ENCODE data around the gene MLXIP.

MLXIP gene

DNA sequence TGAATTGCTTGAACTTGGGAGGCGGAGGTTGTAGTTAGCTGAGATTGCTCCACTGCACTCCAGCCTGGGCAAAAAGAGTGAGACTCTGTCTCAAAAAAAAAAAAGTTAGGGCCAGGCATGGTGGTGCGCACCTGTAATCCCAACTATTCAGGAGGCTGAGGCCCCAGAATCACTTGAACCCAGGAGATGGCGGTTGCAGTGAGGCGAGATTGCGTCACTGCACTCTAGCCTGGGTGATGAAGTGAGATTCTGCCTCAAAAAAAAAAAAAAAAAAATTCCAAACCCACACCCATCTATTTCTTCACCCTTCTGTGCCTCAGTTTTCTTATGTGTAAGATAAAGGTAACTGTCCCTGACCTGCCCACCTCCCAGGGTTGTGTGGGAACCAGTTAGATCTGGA is 11.0 kb upstream of the MLXIP start:
- Histone ChIP-seq H3K4me3 (ENCODE audit: low read depth in 1 of 2, low read length in 2 of 2) (peak overlapping the region in 1 of 2 donors; percentile 5), H3K4me1 (ENCODE audit: insufficient read depth, low read length) (peaks cover 70% of the 10 kb centered on the region), H3K27me3 (ENCODE audit: control insufficient read depth in 1 of 2, insufficient read depth in 2 of 2, low read length in 2 of 2) (no peaks in the 10 kb centered on the region), H3K9me3 (ENCODE audit: low read length) (no peaks in the 10 kb centered on the region), H3K36me3 (ENCODE audit: insufficient read depth, low read length) (peaks cover 4% of the 10 kb centered on the region), H3K9ac (ENCODE audit: low read length) (no peak overlapping the region), H3K27ac (ENCODE audit: low read depth, low read length) (peak overlapping the region; percentile 83)

DNA sequence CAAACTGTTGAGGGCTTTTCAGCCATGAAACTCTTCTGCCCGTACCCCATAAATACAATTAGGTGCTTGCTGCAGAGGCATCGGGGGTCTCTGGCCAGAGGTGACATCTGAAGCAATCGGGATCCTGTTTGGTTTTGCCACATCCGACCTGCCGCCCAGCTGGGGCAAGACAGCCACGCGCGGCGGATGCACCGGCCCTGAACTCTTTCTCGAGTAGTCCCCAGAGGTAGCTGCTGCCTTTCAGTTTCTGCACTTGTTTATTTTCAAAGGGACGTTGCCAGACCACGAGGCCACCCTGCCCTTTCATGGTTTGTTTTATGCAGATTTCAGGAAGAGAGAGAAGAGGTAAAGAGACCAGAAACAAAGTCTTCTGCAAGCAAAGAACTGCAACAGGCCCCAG is 10.6 kb upstream of the MLXIP start:
- Histone ChIP-seq H3K4me1 (ENCODE audit: insufficient read depth, low read length) (peaks cover 70% of the 10 kb centered on the region), H3K27ac (ENCODE audit: low read depth, low read length) (peak overlapping the region; percentile 83), H3K4me3 (ENCODE audit: low read depth in 1 of 2, low read length in 2 of 2) (peak overlapping the region in 1 of 2 donors; percentile 5), H3K9me3 (ENCODE audit: low read length) (no peaks in the 10 kb centered on the region), H3K36me3 (ENCODE audit: insufficient read depth, low read length) (peaks cover 4% of the 10 kb centered on the region), H3K27me3 (ENCODE audit: control insufficient read depth in 1 of 2, insufficient read depth in 2 of 2, low read length in 2 of 2) (no peaks in the 10 kb centered on the region), H3K9ac (ENCODE audit: low read length) (no peak overlapping the region)

GRCh38 chr12:122072031-122072970 is 6.3 kb upstream of the MLXIP start:
- Histone ChIP-seq H3K4me3 (ENCODE audit: low read depth in 1 of 2, low read length in 2 of 2) (peak overlapping the region in 1 of 2 donors; percentile 37), H3K4me1 (ENCODE audit: insufficient read depth, low read length) (peaks cover 35% of the 10 kb centered on the region)

DNA sequence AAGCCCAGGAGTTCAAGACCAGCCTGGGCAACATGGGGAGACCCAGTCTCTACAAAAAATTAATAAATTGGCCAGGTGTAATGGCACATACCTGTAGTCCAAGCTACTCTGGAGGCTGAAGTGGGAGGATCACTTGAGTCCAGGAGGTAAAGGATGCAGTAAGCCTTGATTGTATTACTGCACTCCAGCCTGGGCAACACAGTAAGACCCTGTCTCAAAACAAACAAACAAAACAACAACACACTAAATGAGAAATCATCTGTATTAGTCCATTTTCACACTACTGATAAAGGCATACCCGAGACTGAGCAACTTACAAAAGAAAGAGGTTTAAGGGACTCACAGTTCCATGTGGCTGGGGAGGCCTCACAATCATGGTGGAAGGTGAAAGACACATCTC is 4.7 kb upstream of the MLXIP start:
- Histone ChIP-seq H3K27ac (ENCODE audit: low read depth, low read length) (no peak overlapping the region), H3K4me1 (ENCODE audit: insufficient read depth, low read length) (peaks cover 28% of the 10 kb centered on the region), H3K9me3 (ENCODE audit: low read length) (no peaks in the 10 kb centered on the region), H3K4me3 (ENCODE audit: low read depth in 1 of 2, low read length in 2 of 2) (no peak overlapping the region), H3K36me3 (ENCODE audit: insufficient read depth, low read length) (peaks cover 4% of the 10 kb centered on the region), H3K27me3 (ENCODE audit: control insufficient read depth in 1 of 2, insufficient read depth in 2 of 2, low read length in 2 of 2) (no peaks in the 10 kb centered on the region), H3K9ac (ENCODE audit: low read length) (no peak overlapping the region)

More at GRCh38 chr12:122072031-122072970, 6.3 kb upstream of the MLXIP start:
- Histone ChIP-seq H3K27ac (ENCODE audit: low read depth, low read length) (peak overlapping the region; percentile 92), H3K9ac (ENCODE audit: low read length) (peak overlapping the region; percentile 41), H3K36me3 (ENCODE audit: insufficient read depth, low read length) (peaks cover 4% of the 10 kb centered on the region), H3K27me3 (ENCODE audit: control insufficient read depth in 1 of 2, insufficient read depth in 2 of 2, low read length in 2 of 2) (no peaks in the 10 kb centered on the region), H3K9me3 (ENCODE audit: low read length) (no peaks in the 10 kb centered on the region)

- H3K9me3 ChIP-seq (ENCODE audit: low read length), result no peaks in the 10 kb centered on the region
- H3K27ac ChIP-seq (ENCODE audit: low read depth, low read length), result no peak overlapping the region
- no peaks in the 10 kb centered on the region for H3K27me3 ChIP-seq (ENCODE audit: control insufficient read depth in 1 of 2, insufficient read depth in 2 of 2, low read length in 2 of 2)
- H3K36me3 ChIP-seq (ENCODE audit: insufficient read depth, low read length), result no peaks in the 10 kb centered on the region
- H3K4me1 ChIP-seq (ENCODE audit: insufficient read depth, low read length), result peaks cover 31% of the 10 kb centered on the region
- no peak overlapping the region for H3K9ac ChIP-seq (ENCODE audit: low read length)
- no peak overlapping the region for H3K4me3 ChIP-seq (ENCODE audit: low read depth in 1 of 2, low read length in 2 of 2)
These were observed 1.6 kb upstream of the MLXIP start for GRCh38 chr12:122076743-122077495.

GRCh38 chr12:122079033-122079531 is 526 bp downstream of the MLXIP start:
- Histone ChIP-seq H3K4me3 (ENCODE audit: low read depth in 1 of 2, low read length in 2 of 2) (peak overlapping the region; percentile 97 to 98), H3K4me1 (ENCODE audit: insufficient read depth, low read length) (peaks cover 37% of the 10 kb centered on the region), H3K9me3 (ENCODE audit: low read length) (no peaks in the 10 kb centered on the region), H3K36me3 (ENCODE audit: insufficient read depth, low read length) (peaks cover 6% of the 10 kb centered on the region), H3K9ac (ENCODE audit: low read length) (peak overlapping the region; percentile 89), H3K27me3 (ENCODE audit: control insufficient read depth in 1 of 2, insufficient read depth in 2 of 2, low read length in 2 of 2) (no peaks in the 10 kb centered on the region), H3K27ac (ENCODE audit: low read depth, low read length) (peak overlapping the region; percentile 95)

GRCh38 chr12:122079532-122080081 is 1.1 kb downstream of the MLXIP start:
- peak overlapping the region; percentile 95 for H3K27ac ChIP-seq (ENCODE audit: low read depth, low read length)
- H3K9me3 ChIP-seq (ENCODE audit: low read length), result no peaks in the 10 kb centered on the region
- peak overlapping the region; percentile 97 to 98 for H3K4me3 ChIP-seq (ENCODE audit: low read depth in 1 of 2, low read length in 2 of 2)
- H3K36me3 ChIP-seq (ENCODE audit: insufficient read depth, low read length), result peaks cover 11% of the 10 kb centered on the region
- peaks cover 40% of the 10 kb centered on the region for H3K4me1 ChIP-seq (ENCODE audit: insufficient read depth, low read length)
- no peaks in the 10 kb centered on the region for H3K27me3 ChIP-seq (ENCODE audit: control insufficient read depth in 1 of 2, insufficient read depth in 2 of 2, low read length in 2 of 2)
- H3K9ac ChIP-seq (ENCODE audit: low read length), result peak overlapping the region; percentile 89

GRCh38 chr12:122080149-122081082 is 1.9 kb downstream of the MLXIP start:
- H3K36me3 ChIP-seq (ENCODE audit: insufficient read depth, low read length), result peaks cover 18% of the 10 kb centered on the region
- H3K27me3 ChIP-seq (ENCODE audit: control insufficient read depth in 1 of 2, insufficient read depth in 2 of 2, low read length in 2 of 2), result no peaks in the 10 kb centered on the region
- peak overlapping the region; percentile 95 for H3K27ac ChIP-seq (ENCODE audit: low read depth, low read length)
- no peaks in the 10 kb centered on the region for H3K9me3 ChIP-seq (ENCODE audit: low read length)
- H3K9ac ChIP-seq (ENCODE audit: low read length), result peak overlapping the region; percentile 89
- peaks cover 40% of the 10 kb centered on the region for H3K4me1 ChIP-seq (ENCODE audit: insufficient read depth, low read length)
- H3K4me3 ChIP-seq (ENCODE audit: low read depth in 1 of 2, low read length in 2 of 2), result peak overlapping the region; percentile 97 to 98

DNA sequence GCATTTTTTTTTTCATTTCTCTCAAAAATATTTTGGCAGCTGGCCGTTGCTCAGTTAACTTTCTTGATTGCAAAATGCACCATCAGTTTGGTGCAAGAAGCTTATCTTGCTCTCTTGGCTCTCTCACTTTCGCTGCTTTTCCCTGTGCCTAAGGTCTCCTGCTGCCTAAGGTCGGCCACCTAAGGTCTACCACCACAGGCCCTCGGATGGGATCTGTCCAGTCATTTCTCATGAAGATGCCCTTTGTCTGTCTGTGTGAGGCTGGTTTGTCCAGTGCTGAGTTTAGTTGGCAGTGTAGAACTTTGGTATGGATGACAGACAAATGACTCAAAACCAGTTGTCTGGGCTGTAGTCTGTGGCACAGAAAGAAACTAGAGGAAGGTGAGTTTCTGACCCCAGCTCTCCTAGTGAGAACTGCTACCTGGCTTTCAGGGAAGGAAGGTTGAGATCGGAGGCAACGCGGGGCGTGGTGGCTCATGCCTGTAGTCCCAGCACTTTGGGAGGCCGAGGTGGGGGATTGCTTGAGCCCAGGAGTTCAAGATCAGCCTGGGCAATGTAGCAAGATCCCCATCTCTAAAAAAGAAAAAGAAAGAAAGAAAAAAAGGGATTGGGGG is 2.6 kb downstream of the MLXIP start:
- Histone ChIP-seq H3K36me3 (ENCODE audit: insufficient read depth, low read length) (peaks cover 26% of the 10 kb centered on the region), H3K27ac (ENCODE audit: low read depth, low read length) (peak overlapping the region; percentile 95), H3K4me3 (ENCODE audit: low read depth in 1 of 2, low read length in 2 of 2) (peak overlapping the region; percentile 97 to 98), H3K4me1 (ENCODE audit: insufficient read depth, low read length) (peaks cover 46% of the 10 kb centered on the region), H3K9me3 (ENCODE audit: low read length) (no peaks in the 10 kb centered on the region), H3K27me3 (ENCODE audit: control insufficient read depth in 1 of 2, insufficient read depth in 2 of 2, low read length in 2 of 2) (no peaks in the 10 kb centered on the region), H3K9ac (ENCODE audit: low read length) (peak overlapping the region; percentile 89)

DNA sequence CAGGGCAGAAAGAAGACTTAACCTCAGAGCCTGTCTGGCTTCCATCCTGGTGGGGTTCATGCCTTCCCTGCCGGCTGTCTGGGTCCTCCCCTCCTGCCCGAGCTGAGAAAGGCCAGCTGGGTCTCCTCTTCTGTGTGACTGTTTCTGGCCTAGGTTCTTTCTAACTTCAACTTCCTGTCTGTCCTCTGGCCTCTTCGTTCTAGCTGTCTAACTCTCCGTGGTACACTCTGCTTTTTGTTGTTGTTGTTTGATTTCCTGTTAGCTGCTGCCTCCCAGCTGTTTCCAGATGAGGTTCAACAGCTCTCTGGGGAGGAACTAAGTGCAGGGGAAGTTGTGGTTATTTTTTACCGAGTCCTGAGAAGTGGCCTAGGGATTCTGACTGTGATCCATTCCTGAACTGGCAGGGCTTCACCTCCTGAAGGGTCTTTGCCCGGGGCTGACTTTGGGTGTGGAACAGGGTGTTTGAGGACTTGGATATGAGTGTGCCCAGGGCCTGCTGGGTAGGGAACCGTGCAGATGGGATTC is 3.2 kb downstream of the MLXIP start:
- H3K4me1 ChIP-seq (ENCODE audit: insufficient read depth, low read length), result peaks cover 52% of the 10 kb centered on the region
- H3K4me3 ChIP-seq (ENCODE audit: low read depth in 1 of 2, low read length in 2 of 2), result peak overlapping the region; percentile 97 to 98
- H3K9ac ChIP-seq (ENCODE audit: low read length), result peak overlapping the region; percentile 89

More for the DNA sequence above, 3.2 kb downstream of the MLXIP start:
- peak overlapping the region; percentile 95 for H3K27ac ChIP-seq (ENCODE audit: low read depth, low read length)
- peaks cover 26% of the 10 kb centered on the region for H3K36me3 ChIP-seq (ENCODE audit: insufficient read depth, low read length)
- no peaks in the 10 kb centered on the region for H3K27me3 ChIP-seq (ENCODE audit: control insufficient read depth in 1 of 2, insufficient read depth in 2 of 2, low read length in 2 of 2)
- no peaks in the 10 kb centered on the region for H3K9me3 ChIP-seq (ENCODE audit: low read length)

Data from muscle layer of colon (tissue), 2 donors.